ENCODE measurements around the gene SCYL2. TPM values are rescaled to one million over a fixed set of nuclear protein-coding genes. Genes with fewer than 3 reads are reported as not detected.

Gene SCYL2
- total and polyA plus RNA-seq, 12 donors = 12.1 to 54.6 (median 41.7) TPM

GRCh38 chr12:100265732-100266584 is 1.0 kb upstream of the SCYL2 start:
- Histone ChIP-seq H3K4me1 (replicated peaks in 1 of 2) (peaks cover 15 to 30% of the 10 kb centered on the region in 2 donors), H3K4me3 (peak overlapping the region in 2 of 4 donors; percentile 65 to 78), H3K27me3 (no peaks in the 10 kb centered on the region), H3K36me3 (replicated peaks in 1 of 2) (no peaks in the 10 kb centered on the region), H3K9me3 (replicated peaks in 1 of 3) (no peaks in the 10 kb centered on the region), H3K27ac (peak overlapping the region in 3 of 5 donors; percentile 96 to 98 (median 97))
- TF ChIP-seq POLR2A (IDR thresholded peaks at IDR 0.05) = no peak
- TF ChIP-seq CTCF (IDR thresholded peaks at IDR 0.05) = no peak
- DNase-seq = no peak
- 68 to 72% (median 70%) methylated on average over 11 of the region's 11 CpGs for WGBS, 4 donors
- intact Hi-C loops (cut with DNase I) = no loop called here

DNA sequence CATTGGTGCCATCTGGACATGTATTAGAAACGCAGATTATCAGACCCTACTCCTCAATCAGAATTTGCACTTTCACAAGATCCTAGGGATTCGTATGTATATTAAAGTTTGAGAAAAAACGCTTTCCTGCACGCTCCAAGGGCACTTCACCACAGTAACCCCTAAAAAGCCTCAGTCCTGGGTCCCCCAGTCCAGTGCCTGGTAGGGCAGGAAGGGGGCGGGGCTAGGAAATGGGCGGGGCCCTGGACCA is 467 bp upstream of the SCYL2 start:
- TF ChIP-seq CTCF (IDR thresholded peaks at IDR 0.05) (no peak), POLR2A (IDR thresholded peaks at IDR 0.05) (no peak)
- intact Hi-C loops (cut with DNase I) = no loop called here
- H3K4me1 ChIP-seq (replicated peaks in 1 of 2) = peaks cover 15 to 35% of the 10 kb centered on the region in 2 donors
- peak overlapping the region in 3 of 5 donors; percentile 96 to 98 (median 97) for H3K27ac ChIP-seq
- no peaks in the 10 kb centered on the region for H3K9me3 ChIP-seq (replicated peaks in 1 of 3)
- DNase-seq = peak in 1 of 7 donors; percentile 92
- 1 to 9% (median 5%) methylated on average over 2 to 6 of the region's 6 CpGs for WGBS, 4 donors
- no peaks in the 10 kb centered on the region for H3K27me3 ChIP-seq
- peak overlapping the region in 3 of 4 donors; percentile 60 to 78 (median 65) for H3K4me3 ChIP-seq
- H3K36me3 ChIP-seq (replicated peaks in 1 of 2) = no peaks in the 10 kb centered on the region

GRCh38 chr12:100267603-100268281 is 765 bp downstream of the SCYL2 start:
- Histone ChIP-seq H3K27me3 (no peaks in the 10 kb centered on the region), H3K4me1 (replicated peaks in 1 of 2) (peaks cover 22 to 48% of the 10 kb centered on the region in 2 donors), H3K9me3 (replicated peaks in 1 of 3) (no peaks in the 10 kb centered on the region), H3K4me3 (peak overlapping the region; percentile 38 to 78 (median 62)), H3K27ac (peak overlapping the region; percentile 96 to 98 (median 97)), H3K36me3 (replicated peaks in 1 of 2) (no peaks in the 10 kb centered on the region)
- 0 to 1% (median 1%) methylated on average over 17 to 33 of the region's 33 CpGs for WGBS, 4 donors
- DNase-seq = peak in 4 of 7 donors; percentile 46 to 72 (median 50)
- intact Hi-C loops (cut with DNase I) = no loop called here
- no peak for TF ChIP-seq POLR2A (IDR thresholded peaks at IDR 0.05)
- no peak for TF ChIP-seq CTCF (IDR thresholded peaks at IDR 0.05)

DNA sequence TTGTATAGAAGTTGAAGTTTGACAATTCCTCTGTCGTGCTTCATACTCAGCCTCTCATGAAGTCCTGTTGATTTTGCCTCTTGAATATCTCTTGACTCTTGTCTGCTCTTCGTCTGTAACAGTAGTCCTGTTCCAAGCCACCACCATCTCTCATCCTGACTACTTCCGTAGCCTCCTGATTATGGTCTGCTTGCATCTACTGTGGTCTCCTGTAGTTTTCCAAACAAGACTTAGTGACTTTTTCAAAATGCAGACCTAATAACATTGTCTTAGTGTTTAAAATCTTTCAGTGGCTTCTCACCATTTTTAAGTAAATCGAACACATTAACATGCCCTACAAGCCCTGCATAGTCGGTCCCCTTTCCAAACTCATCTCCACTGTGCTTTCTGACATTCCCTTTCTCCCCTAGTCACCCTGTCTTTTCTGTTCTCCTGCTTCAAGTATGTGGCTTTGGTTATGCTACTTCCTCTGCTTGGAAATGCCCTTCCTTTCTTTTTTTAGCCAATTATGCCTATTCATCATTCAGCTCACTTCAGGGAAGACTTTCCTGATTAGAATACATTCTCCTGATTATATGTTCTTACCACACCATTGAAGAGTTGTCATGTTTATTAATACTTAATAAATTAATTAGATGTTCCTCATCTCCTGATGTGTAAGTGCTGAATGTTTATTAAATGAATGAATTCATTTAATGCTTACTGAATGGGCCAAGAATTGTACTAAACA is 2.0 kb downstream of the SCYL2 start:
- TF ChIP-seq POLR2A (IDR thresholded peaks at IDR 0.05) (no peak), CTCF (IDR thresholded peaks at IDR 0.05) (no peak)
- no peaks in the 10 kb centered on the region for H3K36me3 ChIP-seq (replicated peaks in 1 of 2)
- H3K4me3 ChIP-seq = peak overlapping the region in 1 of 4 donors; percentile 65
- intact Hi-C loops (cut with DNase I) = no loop called here
- peak overlapping the region in 1 of 5 donors; percentile 14 for H3K27ac ChIP-seq
- H3K4me1 ChIP-seq (replicated peaks in 1 of 2) = peaks cover 22 to 57% of the 10 kb centered on the region in 2 donors
- DNase-seq = no peak
- 36 to 56% (median 45%) methylated on average over 5 of the region's 5 CpGs for WGBS, 4 donors
- no peaks in the 10 kb centered on the region for H3K9me3 ChIP-seq (replicated peaks in 1 of 3)
- H3K27me3 ChIP-seq = no peaks in the 10 kb centered on the region

All from adrenal gland (tissue), 12 donors.